ENCODE data around the gene CERCAM. TPM values are rescaled to one million over a fixed set of nuclear protein-coding genes. Genes with fewer than 3 reads are reported as not detected.
A peak's percentile ranks its signal among the peaks of the same experiment; 100 is the strongest.

The CERCAM gene
- total and polyA plus RNA-seq, 2 experiments from 2014 or later = 2.7 to 7.9 TPM

GRCh38 chr9:128382261-128382660 is 38.4 kb upstream of the CERCAM start:
- Histone ChIP-seq H3K4me1 (ENCODE audit: insufficient read depth) (peaks cover 51% of the 10 kb centered on the region), H3K27ac (ENCODE audit: low read depth) (no peak overlapping the region), H3K27me3 (ENCODE audit: insufficient read depth) (peaks cover 64% of the 10 kb centered on the region), H3F3A (replicated peaks; ENCODE audit: low read depth) (peaks cover 26% of the 10 kb centered on the region), H2AFZ (no peak overlapping the region), H3K79me2 (replicated peaks; ENCODE audit: insufficient read depth) (peaks cover 13% of the 10 kb centered on the region; the same call in 1 of the 2 replicates), H3K4me3 (peak overlapping the region; percentile 46), H3K36me3 (ENCODE audit: insufficient read depth) (peaks cover 6% of the 10 kb centered on the region; the same call in 1 of the 2 replicates), H3K9me2 (ENCODE audit: insufficient read depth) (no peaks in the 10 kb centered on the region), H3K4me2 (peak overlapping the region; percentile 77), H4K20me1 (replicated peaks; ENCODE audit: insufficient read depth) (peaks cover 13% of the 10 kb centered on the region)
- ATAC-seq (no peak), DNase-seq (ENCODE audit: low spot score) (no peak)
- Mint-ChIP-seq H3K4me3 (peak overlapping the region; percentile 61), H3K9me3 (no peaks in the 10 kb centered on the region), H3K27me3 (ENCODE audit: insufficient read depth, low read depth, poor library complexity) (peaks cover 68% of the 10 kb centered on the region), H3K36me3 (ENCODE audit: low read depth) (peaks cover 48% of the 10 kb centered on the region), H3K4me1 (peaks cover 55% of the 10 kb centered on the region), H3K27ac (no peak overlapping the region)
- TF ChIP-seq, protein P1, sequence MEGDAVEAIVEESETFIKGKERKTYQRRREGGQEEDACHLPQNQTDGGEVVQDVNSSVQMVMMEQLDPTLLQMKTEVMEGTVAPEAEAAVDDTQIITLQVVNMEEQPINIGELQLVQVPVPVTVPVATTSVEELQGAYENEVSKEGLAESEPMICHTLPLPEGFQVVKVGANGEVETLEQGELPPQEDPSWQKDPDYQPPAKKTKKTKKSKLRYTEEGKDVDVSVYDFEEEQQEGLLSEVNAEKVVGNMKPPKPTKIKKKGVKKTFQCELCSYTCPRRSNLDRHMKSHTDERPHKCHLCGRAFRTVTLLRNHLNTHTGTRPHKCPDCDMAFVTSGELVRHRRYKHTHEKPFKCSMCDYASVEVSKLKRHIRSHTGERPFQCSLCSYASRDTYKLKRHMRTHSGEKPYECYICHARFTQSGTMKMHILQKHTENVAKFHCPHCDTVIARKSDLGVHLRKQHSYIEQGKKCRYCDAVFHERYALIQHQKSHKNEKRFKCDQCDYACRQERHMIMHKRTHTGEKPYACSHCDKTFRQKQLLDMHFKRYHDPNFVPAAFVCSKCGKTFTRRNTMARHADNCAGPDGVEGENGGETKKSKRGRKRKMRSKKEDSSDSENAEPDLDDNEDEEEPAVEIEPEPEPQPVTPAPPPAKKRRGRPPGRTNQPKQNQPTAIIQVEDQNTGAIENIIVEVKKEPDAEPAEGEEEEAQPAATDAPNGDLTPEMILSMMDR (conservative IDR thresholded peaks at IDR 0.05; ENCODE audit: low read depth in 2 of 2) = no peak

DNA sequence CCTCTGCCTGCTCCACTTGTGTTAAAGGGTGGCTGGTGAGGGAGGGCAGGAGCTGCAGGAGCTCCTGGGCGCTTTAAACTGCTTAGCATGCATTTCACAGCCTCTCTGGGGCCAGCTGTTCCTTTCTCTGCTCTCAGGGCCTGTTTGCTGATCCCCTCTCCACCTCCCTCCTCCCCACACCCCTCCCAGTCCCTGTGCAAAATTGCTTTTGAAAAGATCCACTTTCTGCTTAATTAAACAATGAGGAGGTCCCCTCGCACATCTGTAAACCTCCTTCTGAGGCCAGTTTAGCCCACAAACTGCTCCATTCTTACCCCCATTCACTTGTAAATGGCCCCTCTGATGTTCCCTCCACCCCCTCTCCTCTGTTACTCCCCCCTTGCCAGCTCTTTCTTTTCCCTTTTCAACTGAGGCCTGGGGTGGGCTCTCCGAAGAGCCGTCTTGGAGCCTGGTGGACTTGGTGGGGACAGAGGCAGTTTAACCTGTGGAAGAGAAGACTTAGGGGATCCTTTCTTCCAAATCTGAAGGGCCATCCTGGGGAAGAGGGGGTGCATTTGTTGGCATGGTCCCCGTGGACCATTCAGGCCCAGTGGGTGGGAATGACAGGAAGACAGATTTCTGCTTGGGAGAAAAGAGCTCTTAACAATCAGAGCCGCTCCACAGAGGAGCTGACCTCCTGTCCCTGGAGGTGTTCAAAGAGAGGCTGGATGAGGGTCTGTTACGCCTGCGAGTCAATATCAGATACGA is 37.5 kb upstream of the CERCAM start:
- Mint-ChIP-seq H3K27me3 (ENCODE audit: insufficient read depth, low read depth, poor library complexity) (peaks cover 77% of the 10 kb centered on the region), H3K36me3 (ENCODE audit: low read depth) (peaks cover 57% of the 10 kb centered on the region), H3K4me3 (peak overlapping the region; percentile 61), H3K27ac (no peak overlapping the region), H3K4me1 (peaks cover 62% of the 10 kb centered on the region), H3K9me3 (no peaks in the 10 kb centered on the region)
- Histone ChIP-seq H3K4me2 (peak overlapping the region; percentile 77), H3K79me2 (replicated peaks; ENCODE audit: insufficient read depth) (peaks cover 13% of the 10 kb centered on the region; the same call in 1 of the 2 replicates), H3K4me3 (peak overlapping the region; percentile 46), H3K27me3 (ENCODE audit: insufficient read depth) (peaks cover 73% of the 10 kb centered on the region), H3K27ac (ENCODE audit: low read depth) (no peak overlapping the region), H3K36me3 (ENCODE audit: insufficient read depth) (peaks cover 15% of the 10 kb centered on the region; the same call in 1 of the 2 replicates), H4K20me1 (replicated peaks; ENCODE audit: insufficient read depth) (peaks cover 20% of the 10 kb centered on the region), H2AFZ (no peak overlapping the region), H3K9me2 (ENCODE audit: insufficient read depth) (no peaks in the 10 kb centered on the region), H3K4me1 (ENCODE audit: insufficient read depth) (peaks cover 51% of the 10 kb centered on the region), H3F3A (replicated peaks; ENCODE audit: low read depth) (peaks cover 24% of the 10 kb centered on the region)
- DNase-seq (ENCODE audit: low spot score) (peak; percentile 90), ATAC-seq (peak; percentile 81)
- TF ChIP-seq ZNF114 (CRISPR knock-in tag; IDR thresholded peaks at IDR 0.05) (no peak), POLR2AphosphoS5 (IDR thresholded peaks at IDR 0.05; ENCODE audit: low read depth) (0 out of 2 replicates have a peak, but pooled peaks have one; percentile 30), STAT1 (IDR thresholded peaks at IDR 0.05; ENCODE audit: unreplicated experiment) (no peak), ZNF331 (CRISPR knock-in tag; IDR thresholded peaks at IDR 0.05; ENCODE audit: low read depth) (no peak), CREB1 (CRISPR knock-in tag; IDR thresholded peaks at IDR 0.05; ENCODE audit: low read depth) (no peak), EZH2 (IDR thresholded peaks at IDR 0.05; ENCODE audit: low read depth, unreplicated experiment) (no peak), EZH2phosphoT487 (IDR thresholded peaks at IDR 0.05; ENCODE audit: unreplicated experiment) (no peak), NANOG (IDR thresholded peaks at IDR 0.05; ENCODE audit: borderline replicate concordance) (peak; percentile 91), JUNB (IDR thresholded peaks at IDR 0.05; ENCODE audit: unreplicated experiment) (no peak)
- TF ChIP-seq, protein P2, sequence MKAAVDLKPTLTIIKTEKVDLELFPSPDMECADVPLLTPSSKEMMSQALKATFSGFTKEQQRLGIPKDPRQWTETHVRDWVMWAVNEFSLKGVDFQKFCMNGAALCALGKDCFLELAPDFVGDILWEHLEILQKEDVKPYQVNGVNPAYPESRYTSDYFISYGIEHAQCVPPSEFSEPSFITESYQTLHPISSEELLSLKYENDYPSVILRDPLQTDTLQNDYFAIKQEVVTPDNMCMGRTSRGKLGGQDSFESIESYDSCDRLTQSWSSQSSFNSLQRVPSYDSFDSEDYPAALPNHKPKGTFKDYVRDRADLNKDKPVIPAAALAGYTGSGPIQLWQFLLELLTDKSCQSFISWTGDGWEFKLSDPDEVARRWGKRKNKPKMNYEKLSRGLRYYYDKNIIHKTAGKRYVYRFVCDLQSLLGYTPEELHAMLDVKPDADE (IDR thresholded peaks at IDR 0.05) = no peak
- TF ChIP-seq, protein P1 (conservative IDR thresholded peaks at IDR 0.05; ENCODE audit: low read depth in 2 of 2) = no peak
